Cardiac septum (tissue), 1 donor: ENCODE results near the gene CNKSR3. TPM values are rescaled to one million over a fixed set of nuclear protein-coding genes. Genes with fewer than 3 reads are reported as not detected.
"Not testable (repeated sequence)": the region's sequence is repeated elsewhere in the genome, so short reads cannot be mapped to it uniquely, and the experiment has no call there.

ENCODE experiments used
- DNase-seq: peaks from one replicate; pipeline ENCODE4 v3.0.0-alpha.2; 2020; ENCODE audit warnings: low spot score
- intact Hi-C: fragments of 100-400 bp; cut with DNase I; formaldehyde crosslinking; loops from one replicate; pipeline ENCODE4 v1.14.0; 2022
- total RNA-seq: library from RNA; stranded (reverse); fragmentation: NEBNext Ultra II Directional; extraction: Animal tissue kit (Norgen Biotek cat#: 25700); gene quantifications from one replicate; pipeline ENCODE4 v1.2.1, GENCODE V29; 2021
- donor health status: DM: no; HTN: no; CAD: no.

The CNKSR3 gene
- total RNA-seq, 1 donor from 2014 or later: 34.4 TPM

DNA sequence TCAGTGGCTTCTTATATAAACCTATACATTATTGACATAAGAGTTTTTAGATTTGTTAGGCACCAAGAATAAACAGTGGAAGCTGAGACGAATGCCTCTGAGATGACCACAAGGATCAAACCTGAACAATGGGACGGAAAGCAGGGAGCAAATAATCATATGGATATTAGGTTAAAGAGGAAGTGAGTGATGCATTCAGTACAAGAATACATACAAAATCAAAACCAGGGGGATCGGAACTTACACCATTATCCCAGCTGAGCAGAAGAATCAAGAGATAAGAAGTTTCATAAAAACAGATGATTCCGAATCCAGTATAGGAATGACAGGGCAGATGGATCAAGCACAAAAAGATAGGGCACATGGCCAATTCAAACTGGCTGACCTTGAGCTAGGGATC lies 21.9 kb upstream of the CNKSR3 start:
- intact Hi-C loops: no loop called here
- DNase-seq: no peak

DNA sequence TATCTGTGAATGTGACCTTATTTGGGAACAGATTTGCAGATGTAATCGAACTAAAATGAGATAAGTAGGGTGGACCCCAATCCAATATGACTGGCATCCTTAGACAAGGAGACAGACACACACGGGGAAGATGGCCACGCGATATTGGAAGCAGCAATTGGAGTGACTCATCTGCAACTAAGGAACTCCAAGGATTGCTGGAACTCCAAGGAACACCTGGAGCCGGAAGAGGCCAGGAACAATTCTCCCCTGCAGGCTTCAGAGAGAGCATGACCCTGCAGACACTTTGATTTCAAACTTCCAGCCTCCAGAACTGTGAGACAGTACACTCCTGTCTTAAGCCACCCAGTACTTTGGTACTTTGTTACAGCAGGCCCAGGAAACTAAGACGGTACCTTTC lies 19.5 kb upstream of the CNKSR3 start:
- DNase-seq: no peak
- intact Hi-C loops: no loop called here

GRCh38 chr6:154528310-154528915 lies 17.9 kb upstream of the CNKSR3 start:
- intact Hi-C loops: no loop called here

DNA sequence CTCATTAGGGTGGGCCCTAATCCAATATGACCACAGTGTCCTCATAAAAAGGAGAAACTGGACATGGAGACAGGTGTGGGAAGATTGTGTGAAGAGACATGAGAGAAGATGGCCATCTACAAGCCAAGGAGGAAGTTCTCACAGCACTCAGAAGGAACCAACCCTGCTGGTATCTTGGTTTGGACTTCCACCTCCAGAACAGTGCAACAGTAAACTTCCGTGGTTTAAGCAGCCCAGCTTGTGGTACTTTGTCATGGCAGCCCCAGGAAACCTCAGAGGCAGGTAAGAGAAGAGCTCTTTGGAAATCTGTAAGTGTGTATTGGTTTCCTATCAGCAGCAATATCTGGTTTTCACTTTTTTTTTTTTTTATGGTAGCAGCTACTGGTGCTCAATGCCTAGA lies 16.5 kb upstream of the CNKSR3 start:
- intact Hi-C loops: no loop called here
- no peak for DNase-seq

More at GRCh38 chr6:154528310-154528915, 17.9 kb upstream of the CNKSR3 start:
- no peak for DNase-seq

GRCh38 chr6:154522576-154522975 lies 12.1 kb upstream of the CNKSR3 start:
- DNase-seq: no peak
- intact Hi-C loops: no loop called here

- intact Hi-C loops: no loop called here
- DNase-seq: no peak
These were observed 10.9 kb upstream of the CNKSR3 start for GRCh38 chr6:154521412-154521811.

- DNase-seq: no peak
- intact Hi-C loops: no loop called here
These were observed 9.8 kb upstream of the CNKSR3 start for GRCh38 chr6:154520280-154520679.

- intact Hi-C loops: loop anchor here (5.0 kb wide), 1 partner anchor 134 kb away; no protein-coding TSS in a partner anchor
- DNase-seq: no peak
These were observed 7.9 kb upstream of the CNKSR3 start for GRCh38 chr6:154518396-154518795.

DNA sequence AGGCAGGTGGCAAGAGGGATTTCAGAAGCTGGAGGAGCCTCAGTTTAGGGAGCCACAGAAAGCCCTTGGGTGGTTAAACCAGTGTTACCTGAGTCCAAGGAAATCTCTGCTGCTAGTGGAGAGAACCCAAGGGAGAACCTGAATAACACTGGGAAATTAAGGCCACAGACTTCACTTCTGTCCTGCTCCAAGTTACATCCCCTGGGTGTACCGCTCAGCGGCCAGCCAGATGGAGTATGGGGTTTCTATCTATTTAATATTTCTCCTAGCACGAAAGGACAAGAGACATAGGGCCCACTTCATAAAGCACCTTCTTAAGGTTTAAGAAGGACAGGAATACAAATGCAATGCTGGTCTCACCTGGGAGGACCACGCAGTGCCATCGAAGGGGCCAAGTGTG lies 5.8 kb upstream of the CNKSR3 start:
- no peak for DNase-seq
- intact Hi-C loops: loop anchor here (5.0 kb wide), 1 partner anchor 136 kb away; no protein-coding TSS in a partner anchor

DNA sequence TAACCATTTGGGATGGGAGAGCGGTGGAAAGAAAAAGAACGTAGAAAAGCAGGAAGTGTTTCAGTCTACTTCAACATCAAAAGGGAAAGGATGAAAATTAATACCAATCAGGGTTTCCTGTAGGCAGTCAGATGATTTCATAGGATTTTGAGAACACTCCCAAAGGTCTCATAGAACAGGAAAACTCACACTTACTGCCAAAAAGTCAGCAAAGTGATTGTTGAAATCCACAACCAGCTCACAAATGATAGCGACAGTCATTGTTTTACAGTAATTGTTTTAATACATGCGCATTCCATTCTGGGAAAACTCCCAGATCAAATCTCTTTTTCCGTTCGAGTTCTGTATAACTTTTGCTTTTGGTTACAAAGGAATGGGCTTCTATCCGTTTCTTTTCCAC lies 5.3 kb upstream of the CNKSR3 start:
- intact Hi-C loops: loop anchor here (5.0 kb wide), 1 partner anchor 136 kb away; no protein-coding TSS in a partner anchor
- DNase-seq: no peak

DNA sequence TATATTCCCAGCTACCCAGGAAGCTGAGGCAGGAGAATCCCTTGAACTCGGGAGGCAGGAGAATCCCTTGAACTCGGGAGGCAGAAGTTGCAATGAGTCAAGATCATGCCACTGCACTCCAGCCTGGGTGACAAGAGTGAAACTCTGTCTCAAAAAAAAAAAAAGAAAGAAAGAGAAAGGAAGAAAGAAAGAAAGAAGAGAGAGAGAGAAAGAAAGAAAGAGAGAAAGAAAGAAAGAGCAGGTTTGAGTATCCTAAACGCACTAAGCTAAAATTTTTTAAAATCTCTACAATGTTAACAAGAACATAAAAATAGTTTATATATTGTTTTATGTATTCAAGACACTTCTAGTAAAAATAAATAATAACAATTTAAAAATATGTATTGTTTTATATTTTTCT lies 4.6 kb upstream of the CNKSR3 start:
- not testable (repeated sequence) for DNase-seq
- intact Hi-C loops: loop anchor here (5.0 kb wide), 1 partner anchor 137 kb away; no protein-coding TSS in a partner anchor

- intact Hi-C loops: loop anchor here (5.0 kb wide), 2 partner anchors 78 to 82 kb away; no protein-coding TSS in a partner anchor
- no peak for DNase-seq
These were observed 4.0 kb upstream of the CNKSR3 start for GRCh38 chr6:154514481-154514880.

GRCh38 chr6:154513601-154514320 lies 3.3 kb upstream of the CNKSR3 start:
- intact Hi-C loops: loop anchor here (5.0 kb wide), 2 partner anchors 79 to 81 kb away; no protein-coding TSS in a partner anchor
- DNase-seq: no peak

GRCh38 chr6:154512201-154512600 lies 1.7 kb upstream of the CNKSR3 start:
- intact Hi-C loops: loop anchor here (5.0 kb wide), 2 partner anchors 80 kb away; no protein-coding TSS in a partner anchor
- DNase-seq: no peak

GRCh38 chr6:154511791-154512190 lies 1.3 kb upstream of the CNKSR3 start:
- DNase-seq: no peak
- intact Hi-C loops: loop anchor here (5.0 kb wide), 2 partner anchors 79 to 81 kb away; no protein-coding TSS in a partner anchor

DNA sequence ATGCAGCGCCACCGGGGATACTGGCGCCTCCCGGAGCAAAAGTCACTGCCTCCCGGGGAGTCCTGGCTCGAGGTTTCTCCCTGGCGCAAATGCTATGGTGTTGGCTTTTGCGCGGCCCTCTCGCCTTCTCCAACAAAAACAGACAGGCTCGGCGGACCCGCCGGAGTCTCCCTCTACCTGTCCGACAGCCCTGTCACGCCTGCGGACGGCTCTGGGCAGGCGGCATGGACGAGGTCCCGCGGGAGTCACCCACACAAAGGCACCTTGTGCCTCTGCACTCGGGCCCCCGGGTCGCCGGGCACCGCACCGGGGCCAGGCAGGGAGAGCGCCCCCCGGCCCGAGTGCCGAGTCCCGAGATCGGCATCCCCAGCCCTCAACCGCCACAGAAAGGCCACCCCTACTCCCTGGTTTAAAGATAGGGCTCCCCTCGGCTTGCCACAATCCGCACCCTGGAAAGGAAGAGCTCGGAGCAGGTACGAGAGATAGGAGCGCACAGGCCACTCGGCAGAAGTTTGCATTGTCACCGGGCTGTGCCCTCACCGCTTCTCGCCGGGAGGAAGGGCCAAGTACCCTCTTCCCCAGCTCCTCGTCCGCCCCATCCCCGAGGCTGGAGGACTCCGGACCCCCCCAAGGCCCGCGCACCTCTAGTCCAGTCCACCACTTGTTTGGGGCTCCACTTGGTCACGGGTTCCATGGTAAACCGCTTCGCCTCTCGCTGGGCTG lies 903 bp downstream of the CNKSR3 start:
- intact Hi-C loops: loop anchor here (5.0 kb wide), 2 partner anchors 77 to 83 kb away; no protein-coding TSS in a partner anchor
- DNase-seq: no peak

GRCh38 chr6:154508573-154509375 lies 1.7 kb downstream of the CNKSR3 start:
- no peak for DNase-seq
- intact Hi-C loops: no loop called here

DNA sequence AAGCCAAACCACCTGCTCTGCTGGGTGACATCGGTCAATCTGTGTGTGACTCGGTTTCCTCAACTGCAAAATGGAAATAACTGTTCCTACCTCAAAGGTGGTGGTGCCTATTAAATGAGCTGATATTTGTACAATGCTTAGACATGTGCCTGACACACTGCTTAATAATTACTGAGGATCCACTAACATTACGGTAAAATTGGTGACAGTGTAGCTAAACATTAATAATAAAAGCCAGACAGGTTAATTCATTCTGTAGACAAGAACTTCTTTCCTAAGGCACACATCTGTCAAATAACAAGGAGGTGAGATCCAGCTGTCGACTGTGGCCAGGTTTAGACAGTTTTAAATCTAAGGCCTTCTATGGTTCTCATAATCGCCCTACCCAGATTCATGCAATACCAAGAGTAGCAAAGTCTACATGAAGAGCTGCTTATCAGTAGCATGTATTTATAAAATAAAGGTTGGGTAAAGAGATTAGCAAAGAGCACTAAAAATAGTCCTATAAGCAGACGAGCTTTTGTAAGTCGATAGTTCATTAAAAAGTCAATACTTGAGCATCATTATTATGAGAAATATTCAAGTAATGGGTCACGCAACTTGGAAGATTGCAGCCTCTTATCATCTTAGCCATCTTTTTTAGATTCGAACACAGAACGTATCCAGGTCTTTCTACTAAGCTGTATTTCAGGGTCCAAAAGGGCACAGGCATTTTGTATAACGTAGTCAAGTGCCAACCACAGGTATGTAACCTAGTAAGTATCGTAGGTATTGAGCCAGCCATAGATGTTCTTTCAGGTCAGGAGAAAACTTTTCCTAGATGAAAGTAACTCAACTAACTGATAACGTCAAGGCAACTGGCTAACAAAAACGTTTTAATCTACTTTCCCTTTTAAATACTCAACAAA lies 3.2 kb downstream of the CNKSR3 start:
- intact Hi-C loops: no loop called here
- no peak for DNase-seq
